T-cell (primary cell): ENCODE measurements around the gene VWA5B2. TPM values are rescaled to one million over a fixed set of nuclear protein-coding genes. Genes with fewer than 3 reads are reported as not detected.
A peak's percentile ranks its signal among the peaks of the same experiment; 100 is the strongest.

Source experiments
- ATAC-seq, 4 experiments: fragments of 200-7000 bp in 3 of 4; fragments of 150-1000 bp in 1 of 4; cut with Tn5 transposase; replicated peaks in 1 of 4; 1 replicate in 3 of 4; 2 replicates in 1 of 4; pipeline ENCODE4 v1.10.0; 2021; ENCODE audit warnings: moderate library complexity in 3 of 4, mild to moderate bottlenecking in 2 of 4, moderate number of reproducible peaks in 1 of 4
- CTCF ChIA-PET, 2 donors: fragments of 300-600 bp; sonication (Branson Sonifier 250); formaldehyde crosslinking; loops; one replicate each; lab custom pipeline; 2022; ENCODE audit warnings: antibody characterized with exemption in 2 of 2; lab: Charles Lee
- POLR2A ChIA-PET, 2 donors: fragments of 300-600 bp; sonication (Branson Sonifier 250); formaldehyde crosslinking; loops; one replicate each; lab custom pipeline; 2022; ENCODE audit warnings: antibody characterized with exemption in 2 of 2; lab: Charles Lee
- DNase-seq, 35 experiments: peaks; one replicate each; pipeline versions ENCODE4 v3.0.0 to v3.0.0-alpha.2; 2013 to 2023
- H3K27ac ChIP-seq: one replicate; pipeline ENCODE4 v1.5.1; 2013; ENCODE audit warnings: low read length
- H3K27me3 ChIP-seq, 2 experiments: replicated peaks in 1 of 2; 1 replicate in 1 of 2; 2 replicates in 1 of 2; pipeline versions ENCODE4 v1.6.1 to v1.7.0; 2013; ENCODE audit warnings: low read length in 1 of 2, mixed read lengths in 1 of 2; ENCODE audit not compliant: control insufficient read depth in 2 of 2, insufficient read depth in 2 of 2; ENCODE audit errors: extremely low read depth in 1 of 2
- H3K36me3 ChIP-seq, 2 donors: 1 replicate in 1 of 2; 2 replicates in 1 of 2; pipeline versions ENCODE4 v1.6.1 to v1.7.0; 2013; ENCODE audit warnings: low read length in 1 of 2; ENCODE audit not compliant: control insufficient read depth in 2 of 2, insufficient read depth in 1 of 2; ENCODE audit errors: extremely low read depth in 1 of 2
- H3K4me1 ChIP-seq, 2 experiments: 1 replicate in 1 of 2; 2 replicates in 1 of 2; pipeline versions ENCODE4 v1.6.1 to v1.7.0; 2013; ENCODE audit warnings: low read length in 2 of 2, mixed read lengths in 1 of 2; ENCODE audit not compliant: insufficient read depth in 2 of 2, control insufficient read depth in 1 of 2; ENCODE audit errors: extremely low read depth in 1 of 2
- H3K4me3 ChIP-seq, 2 donors: 1 replicate in 1 of 2; 2 replicates in 1 of 2; pipeline versions ENCODE4 v1.5.1 to v1.7.0; 2013; ENCODE audit warnings: mild to moderate bottlenecking in 2 of 2, low read length in 1 of 2, moderate library complexity in 1 of 2; ENCODE audit not compliant: control insufficient read depth in 1 of 2; ENCODE audit errors: extremely low read depth in 1 of 2
- H3K9me3 ChIP-seq: 2 replicates; pipeline ENCODE4 v1.7.0; 2013
- H3K27ac Mint-ChIP-seq, 2 donors: one replicate each; pipeline ENCODE4 v1.8.0; 2020 to 2021; ENCODE audit warnings: mild to moderate bottlenecking in 2 of 2, mixed read lengths in 2 of 2
- H3K27me3 Mint-ChIP-seq, 2 donors: one replicate each; pipeline ENCODE4 v1.8.0; 2021 to 2022; ENCODE audit warnings: mixed read lengths in 2 of 2
- H3K36me3 Mint-ChIP-seq: one replicate; pipeline ENCODE4 v1.8.0; 2021; ENCODE audit warnings: mixed read lengths
- H3K4me1 Mint-ChIP-seq, 3 donors: one replicate each; pipeline ENCODE4 v1.8.0; 2020 to 2022; ENCODE audit warnings: mixed read lengths in 3 of 3, mild to moderate bottlenecking in 1 of 3
- H3K4me3 Mint-ChIP-seq, 3 donors: one replicate each; pipeline ENCODE4 v1.8.0; 2020 to 2022; ENCODE audit warnings: mild to moderate bottlenecking in 3 of 3, mixed read lengths in 3 of 3, moderate library complexity in 3 of 3
- H3K9me3 Mint-ChIP-seq, 3 donors: one replicate each; pipeline ENCODE4 v1.8.0; 2020 to 2022; ENCODE audit warnings: mixed read lengths in 3 of 3
- WGBS: methylation state at CpG from one replicate; pipeline ENCODE4 v1.1.5; 2013; ENCODE audit warnings: missing lambda C conversion rate; ENCODE audit not compliant: insufficient coverage; 5-methylcytosine and 5-hydroxymethylcytosine counted together
- total RNA-seq, 35 experiments: library from RNA in 6 of 35; stranded (reverse) in 6 of 35; fragments of 120-200 nt in 1 of 35; gene quantifications; one replicate each; pipeline versions ENCODE4 v1.2.1 to v1.2.4 and lab custom pipeline; 2013 to 2026

The VWA5B2 gene
- total RNA-seq (under 1 TPM in 3 of 5 donors, not detected in 2; 0.10 to 0.23 (median 0.16) TPM), total RNA-seq (lab: John Stamatoyannopoulos, UW) (0 to 0.41 (median 0.10) reads per million in 29 experiments)
- total RNA-seq (2013): not detected

GRCh38 chr3:184229394-184230080 lies at the start of gene VWA5B2:
Gene VWA5B2 (plus strand): TSS chr3:184229585. CDS start chr3:184230529, 944 bp downstream.
- H3K27me3 Mint-ChIP-seq: peaks cover 43 to 50% of the 10 kb centered on the region in 2 donors
- DNase-seq (peak; percentile 36 to 85 (median 67)), ATAC-seq (peak; percentile 96 to 98 (median 97))
- peaks cover 15 to 17% (median 15%) of the 10 kb centered on the region in 3 donors for H3K4me1 Mint-ChIP-seq
- ChIA-PET POLR2A (no interaction called here), CTCF (interaction anchor here (0.8 to 3.3 kb wide), 3 partner anchors 20 to 22 kb away, joined by 3 to 14 read pairs (median 3); partner anchors contain the start of gene EEF1AKMT4 (in 2 of the 2))
- H3K27ac Mint-ChIP-seq: no peak within 1 kb of the TSS
- peaks cover 10 to 75% of the 10 kb centered on the region in 2 experiments for H3K27me3 ChIP-seq
- no peaks in the 10 kb centered on the region for H3K36me3 ChIP-seq
- peak within 1 kb of the TSS; percentile 62 to 82 (median 73) for H3K4me3 Mint-ChIP-seq
- peak within 1 kb of the TSS; percentile 50 to 77 for H3K4me3 ChIP-seq
- H3K36me3 Mint-ChIP-seq: no peaks in the 10 kb centered on the region
- WGBS: under 1% methylated on average over 62 of the region's 66 CpGs
- H3K27ac ChIP-seq: no peak within 1 kb of the TSS
- no peaks in the 10 kb centered on the region for H3K9me3 ChIP-seq
- H3K4me1 ChIP-seq: peaks cover 4 to 23% of the 10 kb centered on the region in 2 experiments
- H3K9me3 Mint-ChIP-seq: no peaks in the 10 kb centered on the region

GRCh38 chr3:184180165-184180564 lies 49.2 kb upstream of the VWA5B2 start:
- Mint-ChIP-seq H3K9me3 (no peaks in the 10 kb centered on the region), H3K27me3 (no peaks in the 10 kb centered on the region), H3K27ac (no peak overlapping the region), H3K4me1 (peaks cover 34 to 38% (median 36%) of the 10 kb centered on the region in 3 donors), H3K4me3 (no peak overlapping the region), H3K36me3 (peaks cover 49% of the 10 kb centered on the region)
- no peaks in the 10 kb centered on the region for H3K9me3 ChIP-seq
- H3K4me3 ChIP-seq: no peak overlapping the region
- POLR2A ChIA-PET: no interaction called here
- DNase-seq (no peak), ATAC-seq (no peak)
- peaks cover 32 to 78% of the 10 kb centered on the region in 2 donors for H3K36me3 ChIP-seq
- H3K4me1 ChIP-seq: peaks cover 7 to 37% of the 10 kb centered on the region in 2 experiments
- H3K27ac ChIP-seq: no peak overlapping the region
- 100% methylated on average over 1 of the region's 6 CpGs for WGBS
- CTCF ChIA-PET: interaction anchor here in 1 of 2 donors (0.9 kb wide), 1 partner anchor 174 kb away, joined by 3 read pairs; no protein-coding TSS in a partner anchor
- no peaks in the 10 kb centered on the region for H3K27me3 ChIP-seq

GRCh38 chr3:184181596-184181995 lies 47.8 kb upstream of the VWA5B2 start:
- Mint-ChIP-seq H3K9me3 (no peaks in the 10 kb centered on the region), H3K27ac (no peak overlapping the region), H3K36me3 (peaks cover 49% of the 10 kb centered on the region), H3K4me3 (no peak overlapping the region), H3K27me3 (no peaks in the 10 kb centered on the region), H3K4me1 (peaks cover 27 to 37% (median 31%) of the 10 kb centered on the region in 3 donors)
- WGBS: 96% methylated on average over 4 of the region's 9 CpGs
- Histone ChIP-seq H3K4me3 (no peak overlapping the region), H3K36me3 (peaks cover 32 to 77% of the 10 kb centered on the region in 2 donors), H3K4me1 (peaks cover 4 to 32% of the 10 kb centered on the region in 2 experiments), H3K9me3 (no peaks in the 10 kb centered on the region), H3K27me3 (no peaks in the 10 kb centered on the region), H3K27ac (no peak overlapping the region)
- ChIA-PET POLR2A (interaction anchor here in 1 of 2 donors (0.8 kb wide), 1 partner anchor 14 kb away, joined by 3 read pairs; no protein-coding TSS in a partner anchor), CTCF (no interaction called here)
- ATAC-seq: no peak
- no peak for DNase-seq

- Histone ChIP-seq H3K9me3 (no peaks in the 10 kb centered on the region), H3K27me3 (no peaks in the 10 kb centered on the region), H3K27ac (no peak overlapping the region), H3K4me3 (no peak overlapping the region), H3K4me1 (peaks cover 9 to 35% of the 10 kb centered on the region in 2 experiments), H3K36me3 (peaks cover 32 to 67% of the 10 kb centered on the region in 2 donors)
- no peaks in the 10 kb centered on the region for H3K9me3 Mint-ChIP-seq
- no peak overlapping the region for H3K27ac Mint-ChIP-seq
- DNase-seq (no peak), ATAC-seq (no peak)
- peaks cover 53% of the 10 kb centered on the region for H3K36me3 Mint-ChIP-seq
- no peak overlapping the region for H3K4me3 Mint-ChIP-seq
- H3K27me3 Mint-ChIP-seq: no peaks in the 10 kb centered on the region
- H3K4me1 Mint-ChIP-seq: peaks cover 33 to 40% (median 34%) of the 10 kb centered on the region in 3 donors
- WGBS: no CpG with 5 or more reads among the region's 5 CpGs
- ChIA-PET CTCF (no interaction called here), POLR2A (interaction anchor here in 1 of 2 donors (1.1 kb wide), 1 partner anchor 9 kb away, joined by 3 read pairs; the partner anchor contains the start of gene AP2M1)
Observed at GRCh38 chr3:184183679-184184078, 45.7 kb upstream of the VWA5B2 start.

GRCh38 chr3:184184546-184185230 lies 44.7 kb upstream of the VWA5B2 start:
- DNase-seq: no peak
- ATAC-seq: no peak
- CTCF ChIA-PET: interaction anchor here in 1 of 2 donors (0.7 kb wide), 1 partner anchor 10 kb away, joined by 3 read pairs; no protein-coding TSS in a partner anchor
- no peak overlapping the region for H3K4me3 ChIP-seq
- Mint-ChIP-seq H3K36me3 (peaks cover 54% of the 10 kb centered on the region), H3K4me3 (peak overlapping the region; percentile 97 to 99 (median 97)), H3K4me1 (peaks cover 35 to 43% (median 40%) of the 10 kb centered on the region in 3 donors), H3K27ac (peak overlapping the region; percentile 76 to 85), H3K27me3 (no peaks in the 10 kb centered on the region), H3K9me3 (no peaks in the 10 kb centered on the region)
- peaks cover 9 to 30% of the 10 kb centered on the region in 2 experiments for H3K4me1 ChIP-seq
- no peaks in the 10 kb centered on the region for H3K9me3 ChIP-seq
- H3K27me3 ChIP-seq: no peaks in the 10 kb centered on the region
- POLR2A ChIA-PET: interaction anchor here (0.6 to 0.7 kb wide), 5 partner anchors 11 to 135 kb away, joined by 3 to 9 read pairs (median 4); no protein-coding TSS in a partner anchor
- 100% methylated on average over 14 of the region's 18 CpGs for WGBS
- peaks cover 26 to 67% of the 10 kb centered on the region in 2 donors for H3K36me3 ChIP-seq
- H3K27ac ChIP-seq: no peak overlapping the region
